ENCODE results near the gene DYNLT1.

- TF ChIP-seq CTCF (IDR thresholded peaks at IDR 0.05) (no peak), EP300 (IDR thresholded peaks at IDR 0.05) (no peak), POLR2AphosphoS5 (IDR thresholded peaks at IDR 0.05) (no peak), POLR2A (IDR thresholded peaks at IDR 0.05) (no peak)
These were observed 16.7 kb downstream of the DYNLT1 start for GRCh38 chr6:158627940-158628211.
